Fibroblast of lung (primary cell): ENCODE data around the gene AGL.

Experiments used
- EZH2 ChIP-seq: IDR thresholded peaks from 2 replicates; pipeline ENCODE4 v1.5.1; 2012; ENCODE audit warnings: low read length, control low read depth, mild to moderate bottlenecking; ENCODE audit errors: missing control alignments
- TF ChIP-seq, protein P1 (sequence below), 2 donors: IDR thresholded peaks in 1 of 2; conservative IDR thresholded peaks in 1 of 2; 1 replicate in 1 of 2; 2 replicates in 1 of 2; pipeline ENCODE4 v1.5.1; 2011 to 2012; ENCODE audit warnings: low read length in 2 of 2, control low read depth in 1 of 2, inconsistent platforms in 1 of 2, low read depth in 1 of 2, mild to moderate bottlenecking in 1 of 2

DNA sequence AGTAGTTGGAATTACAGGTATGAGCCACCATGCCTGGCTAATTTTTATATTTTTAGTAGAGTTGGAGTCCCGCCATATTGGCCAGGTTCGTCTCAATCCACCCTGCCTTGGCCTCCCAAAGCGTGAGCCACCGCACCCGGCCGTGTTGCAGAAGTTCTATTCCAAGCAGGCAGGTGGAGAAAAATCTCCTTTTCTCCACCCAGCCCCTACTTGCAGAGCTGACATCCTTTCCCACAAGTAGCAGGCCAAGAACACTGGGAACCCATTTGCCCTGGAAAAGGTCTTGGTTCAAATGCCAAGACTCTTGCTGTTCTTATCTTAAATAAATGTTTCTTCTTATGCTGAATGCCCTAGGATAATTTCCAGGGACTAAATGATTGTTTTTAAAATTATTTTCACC, 17.5 kb downstream of the AGL start:
- TF ChIP-seq, protein P1, sequence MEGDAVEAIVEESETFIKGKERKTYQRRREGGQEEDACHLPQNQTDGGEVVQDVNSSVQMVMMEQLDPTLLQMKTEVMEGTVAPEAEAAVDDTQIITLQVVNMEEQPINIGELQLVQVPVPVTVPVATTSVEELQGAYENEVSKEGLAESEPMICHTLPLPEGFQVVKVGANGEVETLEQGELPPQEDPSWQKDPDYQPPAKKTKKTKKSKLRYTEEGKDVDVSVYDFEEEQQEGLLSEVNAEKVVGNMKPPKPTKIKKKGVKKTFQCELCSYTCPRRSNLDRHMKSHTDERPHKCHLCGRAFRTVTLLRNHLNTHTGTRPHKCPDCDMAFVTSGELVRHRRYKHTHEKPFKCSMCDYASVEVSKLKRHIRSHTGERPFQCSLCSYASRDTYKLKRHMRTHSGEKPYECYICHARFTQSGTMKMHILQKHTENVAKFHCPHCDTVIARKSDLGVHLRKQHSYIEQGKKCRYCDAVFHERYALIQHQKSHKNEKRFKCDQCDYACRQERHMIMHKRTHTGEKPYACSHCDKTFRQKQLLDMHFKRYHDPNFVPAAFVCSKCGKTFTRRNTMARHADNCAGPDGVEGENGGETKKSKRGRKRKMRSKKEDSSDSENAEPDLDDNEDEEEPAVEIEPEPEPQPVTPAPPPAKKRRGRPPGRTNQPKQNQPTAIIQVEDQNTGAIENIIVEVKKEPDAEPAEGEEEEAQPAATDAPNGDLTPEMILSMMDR (conservative IDR thresholded peaks at IDR 0.05 in 1 of 2, IDR thresholded peaks at IDR 0.05 in 1 of 2; ENCODE audit: low read depth in 1 of 2, low read length in 2 of 2), result no peak
- no peak for TF ChIP-seq EZH2
